GM19351 (cell line): Measurements from ENCODE around the gene SLC38A8.

Experiments
- ATAC-seq: cut with Tn5 transposase; IDR thresholded peaks from one replicate; pipeline ENCODE4 v1.9.1; 2021; ENCODE audit warnings: mild to moderate bottlenecking, moderate library complexity; ENCODE audit not compliant: unreplicated experiment

Gene SLC38A8

DNA sequence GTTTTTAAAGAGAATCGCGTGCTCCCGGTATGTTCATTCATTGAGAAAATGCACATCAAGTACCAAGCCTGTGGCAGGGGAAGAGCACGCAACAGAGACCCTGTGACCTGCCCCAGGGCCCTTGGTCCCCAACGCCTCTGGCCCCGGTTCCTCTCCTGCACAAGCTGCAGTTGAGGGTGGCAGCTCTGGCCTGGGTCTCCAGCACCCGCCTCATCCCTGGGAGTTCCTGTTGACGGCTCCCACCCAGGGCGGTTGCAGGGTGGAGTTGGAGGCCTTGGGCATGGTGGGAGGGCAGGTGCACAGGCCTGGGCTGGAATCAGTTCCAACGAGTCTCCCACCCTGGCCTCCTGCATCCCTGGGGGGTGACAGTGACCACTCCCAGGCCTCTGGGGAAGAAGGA lies 69.5 kb downstream of the SLC38A8 start:
- ATAC-seq, result no peak

- no peak for ATAC-seq
Observed at GRCh38 chr16:83972256-83973008, 70.2 kb downstream of the SLC38A8 start.

DNA sequence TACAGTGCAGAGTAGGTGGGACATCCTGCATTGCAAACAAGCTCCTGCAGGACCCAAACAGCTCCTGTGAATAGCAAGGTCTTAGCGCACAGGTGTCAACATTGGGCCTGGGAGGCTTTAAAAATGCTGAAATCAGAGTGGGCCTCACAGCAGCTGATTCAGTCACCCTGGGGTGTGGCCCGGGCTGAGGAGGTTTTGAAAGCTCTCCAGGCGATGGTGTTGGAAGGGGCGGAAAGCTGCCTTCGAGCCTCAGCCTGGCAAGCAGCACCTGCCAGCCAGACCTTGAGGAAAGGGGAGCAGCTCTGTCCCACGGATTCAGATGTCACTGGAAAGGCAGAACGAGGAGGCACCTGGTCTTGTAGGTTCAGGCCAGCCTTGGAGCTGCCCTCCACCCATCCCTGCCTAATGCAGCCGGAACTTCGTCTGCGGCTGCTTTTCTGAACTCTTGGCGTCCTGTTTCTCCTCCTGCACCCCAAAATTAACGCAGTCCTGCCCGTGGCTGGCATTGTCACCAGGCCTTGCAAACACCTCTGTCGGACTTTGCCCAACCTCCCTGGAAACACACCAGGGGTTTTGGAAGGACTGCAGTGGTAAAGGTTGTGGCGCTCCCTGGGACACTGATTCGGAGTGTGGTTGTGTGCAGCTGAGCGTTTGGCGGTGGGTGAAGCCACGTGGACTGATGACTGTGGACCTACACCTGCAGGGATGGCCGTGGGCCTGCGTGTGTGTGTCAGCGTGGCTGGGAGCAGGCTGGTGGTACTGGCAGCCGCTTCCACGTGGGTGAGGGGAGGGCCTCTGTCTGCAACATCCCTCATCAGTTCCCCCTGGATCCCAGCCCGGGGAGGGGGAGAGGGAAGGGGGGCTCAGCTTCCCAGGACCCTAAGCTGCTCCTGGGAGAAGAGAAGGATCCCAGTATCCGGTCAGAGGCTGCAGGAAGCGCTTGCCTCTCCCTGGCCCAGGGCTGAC lies 71.1 kb downstream of the SLC38A8 start:
- no peak for ATAC-seq

GRCh38 chr16:83970430-83970815 lies 72.2 kb downstream of the SLC38A8 start:
- ATAC-seq, result no peak

DNA sequence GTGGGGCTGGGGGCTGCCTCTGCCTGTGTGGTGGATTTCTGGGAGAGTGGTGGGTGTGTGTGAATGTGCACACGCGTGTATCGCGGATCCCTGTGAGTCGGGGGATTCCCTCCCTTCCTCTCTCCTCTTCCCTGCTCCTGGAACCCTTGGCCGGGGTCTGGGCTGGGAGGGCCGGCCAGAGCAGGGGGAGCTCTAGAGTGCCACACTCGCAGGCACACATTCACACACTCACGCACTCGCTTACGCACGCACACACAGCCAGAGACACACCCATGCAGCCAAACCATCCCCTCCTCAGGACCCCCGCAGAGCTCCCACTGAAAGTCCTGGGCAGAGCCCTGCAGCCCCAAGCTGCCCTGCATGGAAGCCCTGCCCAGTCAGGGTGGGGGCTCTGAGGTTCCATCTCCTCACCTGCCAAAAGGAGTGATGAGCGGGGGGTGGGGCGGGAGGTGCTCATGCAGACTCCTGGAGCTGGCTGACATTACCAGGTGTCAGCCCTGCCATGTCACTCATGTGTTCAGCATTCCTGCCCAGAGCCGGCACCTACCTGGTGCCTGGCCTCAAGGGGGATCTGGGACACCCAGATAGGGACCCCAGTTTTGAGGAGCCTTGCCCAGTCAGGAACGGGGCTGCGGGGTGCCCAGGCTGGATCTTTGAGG lies 72.7 kb downstream of the SLC38A8 start:
- ATAC-seq, result no peak

GRCh38 chr16:83968891-83969649 lies 73.5 kb downstream of the SLC38A8 start:
- ATAC-seq, result no peak

DNA sequence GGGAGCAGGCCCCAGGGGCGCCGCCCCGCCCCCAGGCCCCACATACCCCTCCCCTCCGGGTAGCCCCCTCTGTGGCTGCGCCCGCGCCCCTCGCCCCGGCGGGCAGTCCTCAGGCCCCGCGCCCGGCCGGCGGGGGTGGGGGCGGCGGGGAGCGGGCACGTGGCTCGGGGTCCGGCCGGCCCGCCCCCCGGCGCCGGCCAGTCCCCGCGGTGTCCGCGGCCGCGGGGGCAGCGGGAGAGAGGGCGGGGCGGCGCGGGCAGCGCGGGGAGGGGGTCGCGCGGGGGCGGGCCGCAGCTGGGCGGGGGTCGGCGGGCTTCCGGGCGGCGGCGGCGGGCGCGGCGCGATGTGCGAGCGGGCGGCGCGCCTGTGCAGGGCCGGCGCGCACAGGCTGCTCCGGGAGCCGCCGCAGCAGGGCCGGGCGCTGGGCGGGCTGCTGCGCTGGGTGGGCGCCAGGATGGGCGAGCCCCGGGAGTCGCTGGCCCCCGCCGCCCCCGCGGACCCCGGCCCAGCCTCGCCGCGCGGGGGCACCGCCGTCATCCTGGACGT lies 74.2 kb downstream of the SLC38A8 start:
- no peak for ATAC-seq

DNA sequence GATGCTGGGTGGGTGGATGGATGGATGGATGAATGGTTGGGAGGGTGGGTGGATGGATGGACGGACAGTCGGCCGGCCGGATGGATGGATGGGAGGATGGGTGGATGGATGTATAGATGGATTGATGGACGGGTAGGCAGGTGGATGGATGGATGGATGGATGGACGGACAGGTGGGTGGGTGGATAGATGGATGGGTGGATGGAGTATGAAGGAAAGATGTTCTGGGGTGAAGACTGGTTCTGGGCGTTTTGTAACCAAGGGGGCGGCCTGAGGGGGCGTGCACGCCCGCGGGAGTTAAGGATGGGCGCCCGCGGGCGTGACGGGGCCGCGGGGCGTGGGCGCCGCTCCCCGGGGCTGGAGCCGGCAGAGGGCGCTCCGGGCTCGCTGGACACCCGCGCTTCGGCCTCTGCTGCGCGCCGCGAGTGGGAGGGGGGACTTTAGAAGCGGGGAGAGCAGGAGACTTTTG lies 74.7 kb downstream of the SLC38A8 start, which contains the start of gene NECAB2:
NECAB2 (plus strand) TSS at position 407 of the 468 bp plus-strand sequence. CDS start 405 bp downstream, outside the sequence.
- ATAC-seq, result no peak

DNA sequence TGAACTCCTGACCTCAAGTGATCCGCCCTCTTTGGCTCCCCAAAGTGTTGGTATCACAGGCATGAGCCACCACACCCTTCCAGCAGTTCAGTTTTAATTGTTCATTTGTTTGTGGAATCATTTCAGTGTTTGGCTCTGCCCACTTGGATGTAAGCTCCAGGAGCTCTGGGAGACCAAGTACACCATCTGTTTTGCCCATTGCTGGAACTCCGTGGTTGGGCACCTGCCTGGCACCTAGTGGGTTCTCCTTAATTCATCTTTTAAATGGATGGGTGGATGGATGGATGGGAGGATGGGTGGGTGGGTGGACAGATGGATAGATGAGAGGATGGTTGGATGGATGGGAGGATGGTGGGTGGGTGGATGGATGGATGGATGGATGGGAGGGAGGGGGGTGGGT lies 75.5 kb downstream of the SLC38A8 start:
- no peak for ATAC-seq

GRCh38 chr16:83966153-83966696 lies 76.4 kb downstream of the SLC38A8 start:
- ATAC-seq, result no peak

- ATAC-seq, result no peak
Observed at GRCh38 chr16:83965444-83966152, 77.0 kb downstream of the SLC38A8 start.

DNA sequence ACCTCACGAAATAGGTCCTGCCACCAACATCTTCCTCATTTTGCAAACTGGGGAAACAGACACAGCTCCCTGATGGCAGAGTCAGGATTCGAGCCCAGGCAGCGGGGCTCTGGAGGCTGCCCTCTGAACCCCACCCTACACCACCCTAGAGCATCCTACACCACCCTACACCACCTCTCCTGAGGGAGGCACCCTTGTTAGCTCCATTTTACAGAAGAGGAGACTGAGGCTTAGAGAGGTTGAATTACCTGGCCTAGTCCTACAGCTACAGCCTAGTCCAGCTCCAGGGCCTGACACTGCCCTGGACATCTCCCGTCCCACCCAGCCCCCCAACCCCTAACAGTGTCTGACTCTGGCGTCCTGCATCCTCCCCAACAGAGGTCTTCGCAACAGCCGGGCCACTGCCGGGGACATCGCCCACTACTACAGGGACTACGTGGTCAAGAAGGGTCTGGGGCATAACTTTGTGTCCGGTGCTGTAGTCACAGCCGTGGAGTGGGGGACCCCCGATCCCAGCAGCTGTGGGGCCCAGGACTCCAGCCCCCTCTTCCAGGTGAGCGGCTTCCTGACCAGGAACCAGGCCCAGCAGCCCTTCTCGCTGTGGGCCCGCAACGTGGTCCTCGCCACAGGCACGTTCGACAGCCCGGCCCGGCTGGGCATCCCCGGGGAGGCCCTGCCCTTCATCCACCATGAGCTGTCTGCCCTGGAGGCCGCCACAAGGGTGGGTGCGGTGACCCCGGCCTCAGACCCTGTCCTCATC lies 77.7 kb downstream of the SLC38A8 start:
- ATAC-seq, result no peak

DNA sequence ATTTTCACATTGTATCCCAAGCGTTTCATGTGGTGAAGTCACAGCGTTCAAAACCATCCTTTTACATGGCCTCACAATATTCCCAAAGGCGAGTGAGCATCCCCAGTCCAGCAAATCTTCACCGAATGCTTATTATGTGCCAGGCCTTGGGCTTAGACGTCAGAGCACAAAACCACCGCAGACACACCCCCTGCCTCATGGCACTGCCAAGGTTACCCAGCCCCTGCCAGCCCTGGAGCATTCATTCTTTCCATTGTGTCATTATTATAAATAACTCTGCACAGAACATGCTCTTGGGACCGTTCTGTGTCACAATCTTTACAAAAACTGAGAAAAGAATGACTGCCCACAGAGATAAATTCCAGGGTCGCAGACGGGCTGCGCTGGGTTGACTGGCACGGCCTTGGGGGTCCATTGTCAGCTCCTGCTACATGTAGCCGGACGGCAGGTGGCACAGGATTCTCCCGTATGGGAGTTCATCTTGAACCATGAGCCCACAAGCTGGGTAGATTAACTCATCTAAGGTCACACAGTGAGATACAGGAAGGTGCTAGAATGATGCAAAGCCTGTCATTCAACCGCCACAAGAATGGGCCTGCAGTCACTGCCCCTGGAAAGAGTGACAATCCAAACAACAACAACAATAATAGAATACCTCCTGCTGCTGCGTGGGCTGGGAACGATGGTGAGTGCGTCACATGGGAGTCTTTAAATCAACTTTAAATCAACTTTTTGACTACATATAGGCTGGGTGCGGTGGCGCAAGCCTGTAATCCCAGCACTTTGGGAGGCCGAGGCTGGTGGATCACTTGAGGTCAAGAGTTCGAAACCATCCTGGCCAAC lies 79.1 kb downstream of the SLC38A8 start:
- ATAC-seq, result no peak

- no peak for ATAC-seq
Observed at GRCh38 chr16:83961591-83961990, 81.0 kb downstream of the SLC38A8 start.

GRCh38 chr16:83960521-83961249 lies 81.9 kb downstream of the SLC38A8 start:
- no peak for ATAC-seq
